IPS-18c (cell line): ENCODE measurements around the gene STX10.
A peak's percentile ranks its signal among the peaks of the same experiment; 100 is the strongest.
"Not testable (repeated sequence)": the region's sequence is repeated elsewhere in the genome, so short reads cannot be mapped to it uniquely, and the experiment has no call there.

Experiments
- H3K4me3 ChIP-seq: 2 replicates; pipeline ENCODE4 v1.7.0; 2013; ENCODE audit warnings: low read depth, mild to moderate bottlenecking, low read length, moderate library complexity; ENCODE audit not compliant: insufficient read depth
- H3K9me3 ChIP-seq: one replicate; pipeline ENCODE4 v1.6.1; 2013; ENCODE audit warnings: mild to moderate bottlenecking, low read length, moderate library complexity; ENCODE audit not compliant: control insufficient read depth, insufficient read depth

The STX10 gene

GRCh38 chr19:13151605-13152355, 1.6 kb upstream of the STX10 start:
- peaks cover 5% of the 10 kb centered on the region for H3K9me3 ChIP-seq
- H3K4me3 ChIP-seq = peak overlapping the region; percentile 96

GRCh38 chr19:13150931-13151604, 893 bp upstream of the STX10 start:
- Histone ChIP-seq H3K9me3 (peaks cover 5% of the 10 kb centered on the region), H3K4me3 (peak overlapping the region; percentile 96)

- Histone ChIP-seq H3K4me3 (peak overlapping the region; percentile 96), H3K9me3 (peaks cover 5% of the 10 kb centered on the region)
Measured at GRCh38 chr19:13149628-13150186, 468 bp downstream of the STX10 start.

GRCh38 chr19:13149173-13149627, 975 bp downstream of the STX10 start:
- not testable (repeated sequence) for H3K9me3 ChIP-seq
- peak overlapping the region; percentile 96 for H3K4me3 ChIP-seq

- no peak overlapping the region for H3K4me3 ChIP-seq
- peaks cover 6% of the 10 kb centered on the region for H3K9me3 ChIP-seq
Measured at GRCh38 chr19:13146763-13147563, 3.2 kb downstream of the STX10 start.

- Histone ChIP-seq H3K4me3 (no peak overlapping the region), H3K9me3 (peaks cover 4% of the 10 kb centered on the region)
Measured at GRCh38 chr19:13139633-13140311, 10.4 kb downstream of the STX10 start.

- Histone ChIP-seq H3K4me3 (no peak overlapping the region), H3K9me3 (peaks cover under 1% of the 10 kb centered on the region)
Measured at GRCh38 chr19:13138916-13139198, 11.3 kb downstream of the STX10 start.

- Histone ChIP-seq H3K9me3 (no peaks in the 10 kb centered on the region), H3K4me3 (no peak overlapping the region)
Measured at GRCh38 chr19:13138171-13138915, 11.8 kb downstream of the STX10 start.

GRCh38 chr19:13137290-13137794, 12.8 kb downstream of the STX10 start:
- Histone ChIP-seq H3K4me3 (no peak overlapping the region), H3K9me3 (no peaks in the 10 kb centered on the region)

GRCh38 chr19:13135068-13136062, 14.8 kb downstream of the STX10 start:
- Histone ChIP-seq H3K4me3 (no peak overlapping the region), H3K9me3 (no peaks in the 10 kb centered on the region)

- Histone ChIP-seq H3K4me3 (no peak overlapping the region), H3K9me3 (no peaks in the 10 kb centered on the region)
Measured at GRCh38 chr19:13134626-13135025, 15.5 kb downstream of the STX10 start.

- H3K9me3 ChIP-seq = no peaks in the 10 kb centered on the region
- no peak overlapping the region for H3K4me3 ChIP-seq
Measured at GRCh38 chr19:13133241-13133870, 16.8 kb downstream of the STX10 start.

GRCh38 chr19:13132471-13133180, 17.5 kb downstream of the STX10 start:
- H3K4me3 ChIP-seq = no peak overlapping the region
- no peaks in the 10 kb centered on the region for H3K9me3 ChIP-seq

GRCh38 chr19:13130886-13131490, 19.2 kb downstream of the STX10 start:
- Histone ChIP-seq H3K4me3 (no peak overlapping the region), H3K9me3 (no peaks in the 10 kb centered on the region)
